Stimulated activated CD4-positive, alpha-beta T cell treated with anti-CD3 and anti-CD28 coated beads, TNF-alpha, amount 100 ng/mL, for 1 hour (primary cell): Measurements from ENCODE around the gene ZNF267.
"Not testable (repeated sequence)": the region's sequence is repeated elsewhere in the genome, so short reads cannot be mapped to it uniquely, and the experiment has no call there.

Source experiments
- DNase-seq, 3 donors: peaks; one replicate each; pipeline ENCODE4 v3.0.0-alpha.2; 2020; ENCODE audit warnings: low read depth in 3 of 3, low spot score in 1 of 3

ZNF267 gene

GRCh38 chr16:31877876-31878642, 4.5 kb downstream of the ZNF267 start:
- DNase-seq: no peak

- DNase-seq: no peak
Observed at GRCh38 chr16:31879937-31880321, 6.3 kb downstream of the ZNF267 start.

GRCh38 chr16:31880322-31880979, 6.8 kb downstream of the ZNF267 start:
- DNase-seq: no peak

GRCh38 chr16:31886227-31886626, 12.6 kb downstream of the ZNF267 start:
- DNase-seq: no peak

- no peak for DNase-seq
Observed at GRCh38 chr16:31888735-31889134, 15.1 kb downstream of the ZNF267 start.

GRCh38 chr16:31892111-31892510, 18.5 kb downstream of the ZNF267 start:
- DNase-seq: not testable (repeated sequence)

GRCh38 chr16:31893824-31894223, 20.2 kb downstream of the ZNF267 start:
- DNase-seq: no peak

GRCh38 chr16:31897283-31897682, 23.7 kb downstream of the ZNF267 start:
- DNase-seq: no peak

- no peak for DNase-seq
Observed at GRCh38 chr16:31899505-31899904, 25.9 kb downstream of the ZNF267 start.

GRCh38 chr16:31904571-31904970, 31.0 kb downstream of the ZNF267 start:
- DNase-seq: not testable (repeated sequence)

GRCh38 chr16:31913668-31914067, 40.1 kb downstream of the ZNF267 start:
- no peak for DNase-seq

- DNase-seq: no peak
Observed at GRCh38 chr16:31916056-31916488, 42.5 kb downstream of the ZNF267 start.

- DNase-seq: no peak
Observed at GRCh38 chr16:31920373-31920772, 46.8 kb downstream of the ZNF267 start.

- DNase-seq: not testable (repeated sequence)
Observed at GRCh38 chr16:31951806-31952205, 78.2 kb downstream of the ZNF267 start.

- not testable (repeated sequence) for DNase-seq
Observed at GRCh38 chr16:31952206-31952605, 78.6 kb downstream of the ZNF267 start.

GRCh38 chr16:31956221-31956620, 82.6 kb downstream of the ZNF267 start:
- not testable (repeated sequence) for DNase-seq

GRCh38 chr16:31960186-31960910, 86.7 kb downstream of the ZNF267 start:
- not testable (repeated sequence) for DNase-seq
